HEK293 (cell line): ENCODE data around the gene MBP.

Source experiments
- CTCF ChIA-PET: fragments of 350-600 bp; formaldehyde crosslinking; extraction: SDS; loops from one replicate; lab custom pipeline; 2021; ENCODE audit warnings: antibody characterized with exemption; lab: Yijun Ruan, JAX
- POLR2A ChIA-PET: fragments of 300-600 bp; formaldehyde crosslinking; extraction: SDS; loops from one replicate; lab custom pipeline; 2020; ENCODE audit warnings: antibody characterized with exemption, inconsistent platforms; lab: Yijun Ruan, JAX
- H3K27ac ChIP-seq: fragments of 200-500 bp; sonication (Bioruptor generic); 2 replicates; pipeline ENCODE4 v1.5.1; 2014; ENCODE audit warnings: low read depth, low read length, control low read depth, inconsistent platforms; ENCODE audit errors: extremely low read depth
- H3K36me3 ChIP-seq, 2 experiments: fragments of 200-500 bp in 1 of 2; sonication (Bioruptor generic) in 1 of 2; 1 replicate in 1 of 2; 2 replicates in 1 of 2; pipeline ENCODE4 v1.5.1; 2014 to 2017; ENCODE audit warnings: inconsistent platforms in 2 of 2, low read length in 2 of 2; ENCODE audit not compliant: control insufficient read depth in 2 of 2, insufficient read depth in 1 of 2
- H3K4me1 ChIP-seq: fragments of 200-500 bp; sonication (Bioruptor generic); 2 replicates; pipeline ENCODE4 v1.5.1; 2014; ENCODE audit warnings: mild to moderate bottlenecking, low read length, inconsistent platforms; ENCODE audit not compliant: control insufficient read depth, insufficient read depth
- H3K4me3 ChIP-seq: 2 replicates; pipeline ENCODE4 v1.5.1; 2011; ENCODE audit warnings: low read depth, mild to moderate bottlenecking, control low read depth, low read length, moderate library complexity
- H3K9me3 ChIP-seq: fragments of 200-500 bp; sonication (Bioruptor generic); 2 replicates; pipeline ENCODE4 v1.5.1; 2014; ENCODE audit warnings: low read depth, low read length, inconsistent platforms; ENCODE audit not compliant: control insufficient read depth, insufficient read depth
- HIC1 ChIP-seq: fragments of 450-650 bp; formaldehyde crosslinking; IDR thresholded peaks from 2 replicates; pipeline ENCODE4 v1.5.1; 2016; ENCODE audit warnings: missing biosample characterization, missing genetic modification characterization
- KLF17 ChIP-seq: fragments of 450-650 bp; formaldehyde crosslinking; IDR thresholded peaks from 2 replicates; pipeline ENCODE4 v1.5.1; 2016; ENCODE audit warnings: missing biosample characterization, missing genetic modification characterization
- MZF1 ChIP-seq: fragments of 450-650 bp; formaldehyde crosslinking; IDR thresholded peaks from 2 replicates; pipeline ENCODE4 v1.5.1; 2017; ENCODE audit warnings: missing biosample characterization, missing genetic modification characterization, borderline replicate concordance
- PATZ1 ChIP-seq: fragments of 450-650 bp; formaldehyde crosslinking; IDR thresholded peaks from 2 replicates; pipeline ENCODE4 v1.5.1; 2016; ENCODE audit warnings: missing biosample characterization, missing genetic modification characterization
- PRDM6 ChIP-seq: fragments of 450-650 bp; formaldehyde crosslinking; IDR thresholded peaks from 2 replicates; pipeline ENCODE4 v1.5.1; 2017; ENCODE audit warnings: missing biosample characterization, missing genetic modification characterization
- SP7 ChIP-seq: fragments of 450-650 bp; formaldehyde crosslinking; IDR thresholded peaks from 2 replicates; pipeline ENCODE4 v1.5.1; 2016; ENCODE audit warnings: missing biosample characterization, missing genetic modification characterization
- YY1 ChIP-seq: fragments of 450-650 bp; formaldehyde crosslinking; IDR thresholded peaks from 2 replicates; pipeline ENCODE4 v1.5.1; 2018; ENCODE audit warnings: missing biosample characterization, missing genetic modification characterization
- ZBTB11 ChIP-seq: fragments of 450-650 bp; formaldehyde crosslinking; conservative IDR thresholded peaks from 2 replicates; pipeline ENCODE4 v1.5.1; 2016; ENCODE audit warnings: low read depth, missing biosample characterization, missing genetic modification characterization
- ZFP69B ChIP-seq: fragments of 450-650 bp; formaldehyde crosslinking; IDR thresholded peaks from 2 replicates; pipeline ENCODE4 v1.5.1; 2016; ENCODE audit warnings: missing biosample characterization, missing genetic modification characterization
- ZNF175 ChIP-seq: fragments of 450-650 bp; formaldehyde crosslinking; IDR thresholded peaks from 2 replicates; pipeline ENCODE4 v1.5.1; 2016; ENCODE audit warnings: missing biosample characterization, missing genetic modification characterization
- ZNF18 ChIP-seq: fragments of 450-650 bp; formaldehyde crosslinking; IDR thresholded peaks from 2 replicates; pipeline ENCODE4 v1.5.1; 2016; ENCODE audit warnings: missing biosample characterization, missing genetic modification characterization
- ZNF211 ChIP-seq: fragments of 450-650 bp; formaldehyde crosslinking; IDR thresholded peaks from 2 replicates; pipeline ENCODE4 v1.5.1; 2016; ENCODE audit warnings: low read depth, missing biosample characterization, missing genetic modification characterization
- ZNF280C ChIP-seq: fragments of 450-650 bp; formaldehyde crosslinking; IDR thresholded peaks from 2 replicates; pipeline ENCODE4 v1.5.1; 2016; ENCODE audit warnings: missing biosample characterization, missing genetic modification characterization
- ZNF354C ChIP-seq: fragments of 450-650 bp; formaldehyde crosslinking; IDR thresholded peaks from 2 replicates; pipeline ENCODE4 v1.5.1; 2016; ENCODE audit warnings: missing biosample characterization, missing genetic modification characterization, low read depth, borderline replicate concordance
- ZNF391 ChIP-seq: fragments of 450-650 bp; formaldehyde crosslinking; IDR thresholded peaks from 2 replicates; pipeline ENCODE4 v1.5.1; 2016; ENCODE audit warnings: low read depth, missing biosample characterization, missing genetic modification characterization, borderline replicate concordance
- ZNF394 ChIP-seq: fragments of 450-650 bp; formaldehyde crosslinking; IDR thresholded peaks from 2 replicates; pipeline ENCODE4 v1.5.1; 2016; ENCODE audit warnings: missing biosample characterization, missing genetic modification characterization, mild to moderate bottlenecking, moderate library complexity, borderline replicate concordance
- ZNF510 ChIP-seq: fragments of 450-650 bp; formaldehyde crosslinking; IDR thresholded peaks from 2 replicates; pipeline ENCODE4 v1.5.1; 2018; ENCODE audit warnings: mild to moderate bottlenecking, missing genetic modification characterization, missing biosample characterization; ENCODE audit not compliant: insufficient replicate concordance
- ZNF785 ChIP-seq: fragments of 450-650 bp; formaldehyde crosslinking; IDR thresholded peaks from 2 replicates; pipeline ENCODE4 v1.5.1; 2016; ENCODE audit warnings: missing biosample characterization, missing genetic modification characterization
- ZSCAN30 ChIP-seq: fragments of 450-650 bp; IDR thresholded peaks from 2 replicates; pipeline ENCODE4 v1.5.1; 2018; ENCODE audit warnings: missing biosample characterization, mild to moderate bottlenecking, missing genetic modification characterization, moderate library complexity

MBP gene

GRCh38 chr18:77103187-77103850 is 29.3 kb downstream of the MBP start:
- peaks cover 21% of the 10 kb centered on the region for H3K4me1 ChIP-seq
- POLR2A ChIA-PET: no interaction called here
- H3K9me3 ChIP-seq: no peaks in the 10 kb centered on the region
- H3K36me3 ChIP-seq: peaks cover 0 to 4% of the 10 kb centered on the region in 2 experiments; a peak in 2 of 3 replicates
- H3K4me3 ChIP-seq: no peak overlapping the region
- TF ChIP-seq ZNF510 (tag by site-specific recombination) (no peak), HIC1 (no peak), ZNF354C (no peak), KLF17 (tag by site-specific recombination) (no peak), YY1 (tag by site-specific recombination) (no peak), ZNF18 (tag by site-specific recombination) (no peak), ZFP69B (no peak), MZF1 (no peak), ZNF175 (tag by site-specific recombination) (no peak), ZNF394 (tag by site-specific recombination) (no peak), ZSCAN30 (no peak), PATZ1 (tag by site-specific recombination) (no peak), SP7 (tag by site-specific recombination) (no peak), ZNF280C (tag by site-specific recombination) (no peak), ZNF211 (no peak), ZBTB11 (tag by site-specific recombination) (no peak), PRDM6 (tag by site-specific recombination) (no peak), ZNF391 (tag by site-specific recombination) (no peak), ZNF785 (tag by site-specific recombination) (no peak)
- TF ChIP-seq, all 188 proteins: peak for 0
- no peak overlapping the region for H3K27ac ChIP-seq
- CTCF ChIA-PET: no interaction called here
